Caco-2 (cell line): ENCODE measurements around the gene GFOD1. TPM values are rescaled to one million over a fixed set of nuclear protein-coding genes. Genes with fewer than 3 reads are reported as not detected.

ENCODE experiments used
- BruUV-seq: library from RNA; stranded (reverse); fragments of 400-500 nt; replicated peaks from 2 replicates; lab custom pipeline; 2021; lab: Mats Ljungman, UMichigan
- CTCF ChIA-PET: fragments of 300-600 bp; sonication (Branson Sonifier 250); formaldehyde crosslinking; loops from one replicate; lab custom pipeline; 2022; ENCODE audit warnings: antibody characterized with exemption; lab: Charles Lee
- POLR2A ChIA-PET: fragments of 300-600 bp; sonication (Branson Sonifier 250); formaldehyde crosslinking; loops from one replicate; lab custom pipeline; 2022; ENCODE audit warnings: antibody characterized with exemption; lab: Charles Lee
- DNase-seq, 2 experiments: peaks; one replicate each; pipeline versions ENCODE4 v3.0.0 to v3.0.0-alpha.2; 2020 to 2022
- H3K27me3 ChIP-seq: replicated peaks from 2 replicates; pipeline ENCODE4 v1.6.0; 2011; ENCODE audit warnings: low read length; ENCODE audit not compliant: control insufficient read depth, insufficient read depth
- H3K36me3 ChIP-seq: 2 replicates; pipeline ENCODE4 v1.5.1; 2011; ENCODE audit warnings: low read length; ENCODE audit not compliant: control insufficient read depth, insufficient read depth
- H3K4me1 ChIP-seq: fragments of 250-450 bp; sonication (Bioruptor Pico); 2 replicates; pipeline ENCODE4 v1.5.1; 2020; ENCODE audit warnings: mild to moderate bottlenecking
- H3K4me3 ChIP-seq: 2 replicates; pipeline ENCODE4 v1.5.1; 2011; ENCODE audit warnings: low read depth, mild to moderate bottlenecking, control low read depth, low read length
- H3K9me3 ChIP-seq: fragments of 250-450 bp; sonication (Bioruptor Pico); 2 replicates; pipeline ENCODE4 v1.5.1; 2020; ENCODE audit warnings: mild to moderate bottlenecking, moderate library complexity
- H3K27ac Mint-ChIP-seq: one replicate; pipeline ENCODE4 v1.8.0; 2022; ENCODE audit warnings: mixed read lengths; ENCODE audit not compliant: unreplicated experiment
- H3K27me3 Mint-ChIP-seq: one replicate; pipeline ENCODE4 v1.8.0; 2022; ENCODE audit warnings: mixed read lengths; ENCODE audit not compliant: insufficient read depth, unreplicated experiment
- H3K36me3 Mint-ChIP-seq: one replicate; pipeline ENCODE4 v1.8.0; 2022; ENCODE audit warnings: mild to moderate bottlenecking, mixed read lengths; ENCODE audit not compliant: insufficient read depth, unreplicated experiment
- H3K4me1 Mint-ChIP-seq: one replicate; pipeline ENCODE4 v1.8.0; 2022; ENCODE audit warnings: low read depth, mixed read lengths; ENCODE audit not compliant: unreplicated experiment
- H3K4me3 Mint-ChIP-seq: one replicate; pipeline ENCODE4 v1.8.0; 2022; ENCODE audit warnings: mild to moderate bottlenecking, moderate library complexity, mixed read lengths; ENCODE audit not compliant: unreplicated experiment
- H3K9me3 Mint-ChIP-seq: one replicate; pipeline ENCODE4 v1.8.0; 2022; ENCODE audit warnings: mixed read lengths; ENCODE audit not compliant: unreplicated experiment
- CTCF ChIP-seq, 2 experiments: fragments of 200-600 bp in 1 of 2; IDR thresholded peaks; 1 replicate in 1 of 2; 2 replicates in 1 of 2; pipeline versions ENCODE4 v1.5.1 to v1.8.0; 2011 to 2022; ENCODE audit warnings: antibody characterized with exemption in 1 of 2, control low read depth in 1 of 2, inconsistent platforms in 1 of 2, low read depth in 1 of 2, low read length in 1 of 2, mild to moderate bottlenecking in 1 of 2, moderate library complexity in 1 of 2; ENCODE audit not compliant: insufficient read depth in 1 of 2, severe bottlenecking in 1 of 2, unreplicated experiment in 1 of 2
- intact Hi-C: fragments of 100-400 bp; cut with micrococcal nuclease; formaldehyde crosslinking; loops from one replicate; pipeline ENCODE4 v1.10.0; 2022; ENCODE audit not compliant: unreplicated experiment
- total RNA-seq: library from RNA; stranded (reverse); gene quantifications from 2 replicates; pipeline ENCODE4 v1.2.3, GENCODE V29; 2022

Gene GFOD1
- total RNA-seq, 1 experiment from 2014 or later, result 0.84 TPM

- no peak overlapping the region for H3K4me3 ChIP-seq
- intact Hi-C loops, result no loop called here
- ChIA-PET CTCF (interaction anchor here (0.7 kb wide), 1 partner anchor 155 kb away, joined by 4 read pairs; no protein-coding TSS in a partner anchor), POLR2A (no interaction called here)
- H3K36me3 ChIP-seq, result no peaks in the 10 kb centered on the region
- Mint-ChIP-seq H3K9me3 (no peaks in the 10 kb centered on the region), H3K27ac (no peak overlapping the region), H3K4me3 (no peak overlapping the region), H3K27me3 (peaks cover 3% of the 10 kb centered on the region), H3K36me3 (no peaks in the 10 kb centered on the region), H3K4me1 (no peaks in the 10 kb centered on the region)
- BruUV-seq, result no TSS peak
- DNase-seq, result no peak
- no peak for TF ChIP-seq CTCF (IDR thresholded peaks at IDR 0.05; ENCODE audit: insufficient read depth in 1 of 2, low read depth in 1 of 2, low read length in 1 of 2, severe bottlenecking in 1 of 2, unreplicated experiment in 1 of 2)
- no peaks in the 10 kb centered on the region for H3K27me3 ChIP-seq
- no peaks in the 10 kb centered on the region for H3K4me1 ChIP-seq
- no peaks in the 10 kb centered on the region for H3K9me3 ChIP-seq
Observed at GRCh38 chr6:13473768-13474165, 13.6 kb downstream of the GFOD1 start.

GRCh38 chr6:13472976-13473767 lies 14.2 kb downstream of the GFOD1 start:
- no peaks in the 10 kb centered on the region for H3K36me3 Mint-ChIP-seq
- TF ChIP-seq CTCF (IDR thresholded peaks at IDR 0.05; ENCODE audit: insufficient read depth in 1 of 2, low read depth in 1 of 2, low read length in 1 of 2, severe bottlenecking in 1 of 2, unreplicated experiment in 1 of 2), result no peak
- no peaks in the 10 kb centered on the region for H3K4me1 Mint-ChIP-seq
- H3K27me3 Mint-ChIP-seq, result peaks cover 4% of the 10 kb centered on the region
- BruUV-seq, result no TSS peak
- H3K27ac Mint-ChIP-seq, result no peak overlapping the region
- no peaks in the 10 kb centered on the region for H3K4me1 ChIP-seq
- CTCF ChIA-PET, result no interaction called here
- no peak for DNase-seq
- no peak overlapping the region for H3K4me3 Mint-ChIP-seq
- H3K9me3 Mint-ChIP-seq, result no peaks in the 10 kb centered on the region
- H3K36me3 ChIP-seq, result no peaks in the 10 kb centered on the region
- POLR2A ChIA-PET, result no interaction called here
- no peak overlapping the region for H3K4me3 ChIP-seq
- intact Hi-C loops, result no loop called here
- H3K9me3 ChIP-seq, result no peaks in the 10 kb centered on the region
- H3K27me3 ChIP-seq, result no peaks in the 10 kb centered on the region

GRCh38 chr6:13472099-13472498 lies 15.3 kb downstream of the GFOD1 start:
- H3K36me3 Mint-ChIP-seq, result no peaks in the 10 kb centered on the region
- Histone ChIP-seq H3K9me3 (no peaks in the 10 kb centered on the region), H3K4me3 (no peak overlapping the region), H3K4me1 (no peaks in the 10 kb centered on the region), H3K36me3 (no peaks in the 10 kb centered on the region), H3K27me3 (no peaks in the 10 kb centered on the region)
- POLR2A ChIA-PET, result no interaction called here
- peaks cover 4% of the 10 kb centered on the region for H3K27me3 Mint-ChIP-seq
- no peak overlapping the region for H3K4me3 Mint-ChIP-seq
- H3K4me1 Mint-ChIP-seq, result no peaks in the 10 kb centered on the region
- H3K9me3 Mint-ChIP-seq, result no peaks in the 10 kb centered on the region
- no peak for DNase-seq
- H3K27ac Mint-ChIP-seq, result no peak overlapping the region
- intact Hi-C loops, result no loop called here
- CTCF ChIA-PET, result no interaction called here
- no peak for TF ChIP-seq CTCF (IDR thresholded peaks at IDR 0.05; ENCODE audit: insufficient read depth in 1 of 2, low read depth in 1 of 2, low read length in 1 of 2, severe bottlenecking in 1 of 2, unreplicated experiment in 1 of 2)
- BruUV-seq, result no TSS peak
